ENCODE data around the gene ITPK1.

The ITPK1 gene

GRCh38 chr14:93046705-93047050 is 69.0 kb downstream of the ITPK1 start:
- no peaks in the 10 kb centered on the region for H3K27me3 ChIP-seq (replicated peaks; ENCODE audit: insufficient read depth, low read length)
- no peak overlapping the region for H3K4me2 ChIP-seq (ENCODE audit: low read depth, low read length)
- no peaks in the 10 kb centered on the region for H3K36me3 ChIP-seq (replicated peaks; ENCODE audit: insufficient read depth, low read length)
- H3K9me3 ChIP-seq (replicated peaks; ENCODE audit: insufficient read depth, low read length) = no peaks in the 10 kb centered on the region
- no peak for TF ChIP-seq EZH2 (optimal IDR thresholded peaks at IDR 0.05; ENCODE audit: low read depth, low read length)
- TF ChIP-seq EZH2phosphoT487 (IDR thresholded peaks at IDR 0.05; ENCODE audit: low read length) = no peak
- TF ChIP-seq CTCF (IDR thresholded peaks at IDR 0.05; ENCODE audit: low read length) = no peak
- no peaks in the 10 kb centered on the region for H3K79me2 ChIP-seq (ENCODE audit: low read length)
- H3K9ac ChIP-seq (ENCODE audit: low read length) = no peak overlapping the region
- H3K4me1 ChIP-seq (ENCODE audit: low read length) = no peaks in the 10 kb centered on the region
- H2AFZ ChIP-seq (ENCODE audit: low read length) = no peak overlapping the region
- no peak for DNase-seq
- no peaks in the 10 kb centered on the region for H4K20me1 ChIP-seq (ENCODE audit: insufficient read depth, low read length)
- no peaks in the 10 kb centered on the region for H3F3A ChIP-seq (ENCODE audit: insufficient read depth, low read length)
- no peaks in the 10 kb centered on the region for H3K9me2 ChIP-seq (replicated peaks; ENCODE audit: insufficient read depth, low read length)
- no peak overlapping the region for H3K4me3 ChIP-seq (ENCODE audit: low read length)
- H3K27ac ChIP-seq (ENCODE audit: low read length) = no peak overlapping the region

GRCh38 chr14:93045965-93046704 is 69.6 kb downstream of the ITPK1 start:
- Histone ChIP-seq H3K27ac (ENCODE audit: low read length) (no peak overlapping the region), H3K79me2 (ENCODE audit: low read length) (no peaks in the 10 kb centered on the region), H2AFZ (ENCODE audit: low read length) (no peak overlapping the region), H3K4me3 (ENCODE audit: low read length) (no peak overlapping the region), H3F3A (ENCODE audit: insufficient read depth, low read length) (no peaks in the 10 kb centered on the region), H3K27me3 (replicated peaks; ENCODE audit: insufficient read depth, low read length) (no peaks in the 10 kb centered on the region), H3K36me3 (replicated peaks; ENCODE audit: insufficient read depth, low read length) (no peaks in the 10 kb centered on the region), H3K9me2 (replicated peaks; ENCODE audit: insufficient read depth, low read length) (no peaks in the 10 kb centered on the region), H3K9me3 (replicated peaks; ENCODE audit: insufficient read depth, low read length) (no peaks in the 10 kb centered on the region), H3K9ac (ENCODE audit: low read length) (no peak overlapping the region), H4K20me1 (ENCODE audit: insufficient read depth, low read length) (no peaks in the 10 kb centered on the region), H3K4me1 (ENCODE audit: low read length) (no peaks in the 10 kb centered on the region), H3K4me2 (ENCODE audit: low read depth, low read length) (no peak overlapping the region)
- TF ChIP-seq CTCF (IDR thresholded peaks at IDR 0.05; ENCODE audit: low read length) = no peak
- TF ChIP-seq EZH2 (optimal IDR thresholded peaks at IDR 0.05; ENCODE audit: low read depth, low read length) = no peak
- no peak for TF ChIP-seq EZH2phosphoT487 (IDR thresholded peaks at IDR 0.05; ENCODE audit: low read length)
- no peak for DNase-seq

- Histone ChIP-seq H4K20me1 (ENCODE audit: insufficient read depth, low read length) (no peaks in the 10 kb centered on the region), H3K4me3 (ENCODE audit: low read length) (no peak overlapping the region)
Observed at GRCh38 chr14:93045211-93045674, 70.5 kb downstream of the ITPK1 start.

More at GRCh38 chr14:93045211-93045674, 70.5 kb downstream of the ITPK1 start:
- no peak for DNase-seq
- Histone ChIP-seq H3K4me1 (ENCODE audit: low read length) (no peaks in the 10 kb centered on the region), H2AFZ (ENCODE audit: low read length) (no peak overlapping the region), H3F3A (ENCODE audit: insufficient read depth, low read length) (no peaks in the 10 kb centered on the region), H3K9me3 (replicated peaks; ENCODE audit: insufficient read depth, low read length) (no peaks in the 10 kb centered on the region), H3K9me2 (replicated peaks; ENCODE audit: insufficient read depth, low read length) (no peaks in the 10 kb centered on the region), H3K9ac (ENCODE audit: low read length) (no peak overlapping the region), H3K4me2 (ENCODE audit: low read depth, low read length) (no peak overlapping the region), H3K27me3 (replicated peaks; ENCODE audit: insufficient read depth, low read length) (no peaks in the 10 kb centered on the region), H3K79me2 (ENCODE audit: low read length) (no peaks in the 10 kb centered on the region), H3K36me3 (replicated peaks; ENCODE audit: insufficient read depth, low read length) (no peaks in the 10 kb centered on the region), H3K27ac (ENCODE audit: low read length) (no peak overlapping the region)
- no peak for TF ChIP-seq CTCF (IDR thresholded peaks at IDR 0.05; ENCODE audit: low read length)
